ENCODE measurements around the gene LAPTM4A. TPM values are rescaled to one million over a fixed set of nuclear protein-coding genes. Genes with fewer than 3 reads are reported as not detected.

Gene LAPTM4A
- total and polyA plus RNA-seq, 10 of the 15 experiments (the other 5 are each of a cell fraction or from before 2014, with no cell fraction given): 17.8 to 107 (median 45.8) TPM

- ATAC-seq (peak; percentile 40), DNase-seq (ENCODE audit: low read depth, low spot score) (no peak), FAIRE-seq (no peak)
- Histone ChIP-seq H4K20me1 (ENCODE audit: control insufficient read depth, insufficient read depth) (no peaks in the 10 kb centered on the region), H3K4me3 (peak within 1 kb of the TSS; percentile 68), H3K27ac (ENCODE audit: control insufficient read depth, insufficient read depth) (no peak within 1 kb of the TSS), H3K4me2 (ENCODE audit: control insufficient read depth, insufficient read depth) (peak within 1 kb of the TSS; percentile 74), H3K9me3 (replicated peaks; ENCODE audit: control insufficient read depth, insufficient read depth, low read length) (no peaks in the 10 kb centered on the region; the same call in 2 of the 3 replicates), H3K9ac (ENCODE audit: control insufficient read depth, insufficient read depth, low read length) (no peak within 1 kb of the TSS), H3K27me3 (replicated peaks in 1 of 2; ENCODE audit: control insufficient read depth in 2 of 2, insufficient read depth in 2 of 2, low read length in 1 of 2) (peaks cover 5 to 16% of the 10 kb centered on the region in 2 experiments), H3K79me2 (ENCODE audit: control insufficient read depth, insufficient read depth, low read length) (no peaks in the 10 kb centered on the region), H3K36me3 (ENCODE audit: control insufficient read depth in 2 of 2, insufficient read depth in 2 of 2, low read length in 1 of 2) (no peaks in the 10 kb centered on the region), H2AFZ (ENCODE audit: control insufficient read depth, low read depth, low read length) (peak within 1 kb of the TSS; percentile 51), H3K4me1 (ENCODE audit: control insufficient read depth, insufficient read depth, low read length) (no peaks in the 10 kb centered on the region)
- ChIA-PET SMC1A (ENCODE audit: uncharacterized antibody, unreplicated experiment) (interaction anchor here (0.8 to 3.7 kb wide), 2 partner anchors 24 to 57 kb away, joined by 3 to 24 read pairs; no protein-coding TSS in a partner anchor), POLR2A (interaction anchor here (0.6 kb wide), 1 partner anchor 127 kb away, joined by 3 read pairs; no protein-coding TSS in a partner anchor), CTCF (interaction anchor here (1.4 to 1.9 kb wide), 2 partner anchors 24 to 66 kb away, joined by 3 to 6 read pairs; no protein-coding TSS in a partner anchor), RAD21 (ENCODE audit: unreplicated experiment) (interaction anchor here (1.6 to 1.9 kb wide), 2 partner anchors 57 to 213 kb away, joined by 4 to 5 read pairs; partner anchors contain the start of gene SDC1)
- WGBS (ENCODE audit: insufficient coverage, insufficient replicate concordance, low lambda C conversion rate, missing lambda C conversion rate): 5% methylated on average over 39 of the region's 87 CpGs
- intact Hi-C loops (cut with micrococcal nuclease; ENCODE audit: unreplicated experiment): no loop called here
- TF ChIP-seq NFYB (IDR thresholded peaks at IDR 0.05; ENCODE audit: insufficient read depth, low read depth, low read length) (no peak), SUZ12 (IDR thresholded peaks at IDR 0.05; ENCODE audit: unreplicated experiment) (peak; percentile 52)
- BruUV-seq (replicated peaks): no TSS peak
- in situ Hi-C loops (cut with MboI): loop anchor here (10.0 kb wide), 1 partner anchor 82 kb away; no protein-coding TSS in a partner anchor
Measured at GRCh38 chr2:20012282-20013125, 38.9 kb downstream of the LAPTM4A start, which contains the start of gene MATN3. TSS of gene MATN3 (minus strand) at chr2:20012668. CDS start at chr2:20012631, 37 bp downstream.

- FAIRE-seq (no peak), ATAC-seq (no peak), DNase-seq (ENCODE audit: low read depth, low spot score) (no peak)
- POLR2A ChIA-PET: no interaction called here
- peak overlapping the region; percentile 74 for H3K4me2 ChIP-seq (ENCODE audit: control insufficient read depth, insufficient read depth)
- no peak overlapping the region for H2AFZ ChIP-seq (ENCODE audit: control insufficient read depth, low read depth, low read length)
- H4K20me1 ChIP-seq (ENCODE audit: control insufficient read depth, insufficient read depth): no peaks in the 10 kb centered on the region
- intact Hi-C loops (cut with micrococcal nuclease; ENCODE audit: unreplicated experiment): no loop called here
- no peak overlapping the region for H3K9ac ChIP-seq (ENCODE audit: control insufficient read depth, insufficient read depth, low read length)
- no peaks in the 10 kb centered on the region; the same call in 2 of the 3 replicates for H3K9me3 ChIP-seq (replicated peaks; ENCODE audit: control insufficient read depth, insufficient read depth, low read length)
- H3K27me3 ChIP-seq (replicated peaks in 1 of 2; ENCODE audit: control insufficient read depth in 2 of 2, insufficient read depth in 2 of 2, low read length in 1 of 2): peaks cover 5 to 16% of the 10 kb centered on the region in 2 experiments
- SMC1A ChIA-PET (ENCODE audit: uncharacterized antibody, unreplicated experiment): no interaction called here
- RAD21 ChIA-PET (ENCODE audit: unreplicated experiment): no interaction called here
- no peak overlapping the region for H3K27ac ChIP-seq (ENCODE audit: control insufficient read depth, insufficient read depth)
- in situ Hi-C loops (cut with MboI): loop anchor here (10.0 kb wide), 1 partner anchor 83 kb away; no protein-coding TSS in a partner anchor
- no peaks in the 10 kb centered on the region for H3K79me2 ChIP-seq (ENCODE audit: control insufficient read depth, insufficient read depth, low read length)
- H3K4me3 ChIP-seq: peak overlapping the region; percentile 4; the same call in 1 of the 2 replicates
- H3K4me1 ChIP-seq (ENCODE audit: control insufficient read depth, insufficient read depth, low read length): no peaks in the 10 kb centered on the region
- 7% methylated on average over 3 of the region's 4 CpGs for WGBS (ENCODE audit: insufficient coverage, insufficient replicate concordance, low lambda C conversion rate, missing lambda C conversion rate)
- CTCF ChIA-PET: interaction anchor here (1.4 kb wide), 1 partner anchor 56 kb away, joined by 4 read pairs; no protein-coding TSS in a partner anchor
- H3K36me3 ChIP-seq (ENCODE audit: control insufficient read depth in 2 of 2, insufficient read depth in 2 of 2, low read length in 1 of 2): no peaks in the 10 kb centered on the region
- no TSS peak for BruUV-seq (replicated peaks)
- TF ChIP-seq MEF2A (IDR thresholded peaks at IDR 0.05; ENCODE audit: insufficient read depth, low read depth, low read length) (no peak), SIX5 (IDR thresholded peaks at IDR 0.05; ENCODE audit: low read depth, low read length, severe bottlenecking) (no peak), RFX5 (IDR thresholded peaks at IDR 0.05; ENCODE audit: low read depth, low read length) (no peak), ZZZ3 (IDR thresholded peaks at IDR 0.05; ENCODE audit: control insufficient read depth, insufficient read length, low read depth) (no peak), SMAD1 (IDR thresholded peaks at IDR 0.05; ENCODE audit: low read depth, partially characterized antibody) (no peak), STAT1 (conservative IDR thresholded peaks at IDR 0.05) (no peak), ZNF217 (IDR thresholded peaks at IDR 0.05) (no peak), TBL1XR1 (IDR thresholded peaks at IDR 0.05; ENCODE audit: low read depth, low read length) (no peak), NR2C2 (IDR thresholded peaks at IDR 0.05; ENCODE audit: borderline replicate concordance, control insufficient read depth, insufficient read length, low read depth) (no peak), CHD1 (IDR thresholded peaks at IDR 0.05; ENCODE audit: low read depth, low read length) (no peak), BCLAF1 (IDR thresholded peaks at IDR 0.05) (no peak), JUND (IDR thresholded peaks at IDR 0.05; ENCODE audit: low read depth, low read length) (no peak)
Measured at GRCh38 chr2:20012032-20012281, 39.5 kb downstream of the LAPTM4A start.
